ENCODE measurements around the gene RPS6KA1. TPM values are rescaled to one million over a fixed set of nuclear protein-coding genes. Genes with fewer than 3 reads are reported as not detected.

Gene RPS6KA1
- total and polyA plus RNA-seq, 10 donors: 45.8 to 173 (median 116) TPM

DNA sequence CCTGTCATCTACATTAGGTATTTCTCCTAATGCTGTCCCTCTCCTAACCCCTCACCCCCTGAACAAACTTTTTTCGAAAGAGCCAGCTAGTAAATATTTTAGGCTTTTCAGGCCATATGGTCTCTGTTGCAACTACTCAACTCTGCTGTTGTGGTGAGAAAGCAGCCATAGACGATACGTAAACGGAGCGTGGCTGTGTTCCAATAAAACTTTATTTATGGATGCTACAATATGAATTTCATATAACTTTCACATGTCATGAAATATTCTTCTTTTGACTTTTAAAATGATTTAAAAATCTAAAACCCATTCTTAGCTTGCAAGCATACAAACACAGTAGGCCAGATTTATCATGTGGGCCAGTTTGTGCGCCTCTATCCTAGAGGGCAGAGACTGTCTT, 11.2 kb upstream of the RPS6KA1 start:
- TF ChIP-seq, protein P1, sequence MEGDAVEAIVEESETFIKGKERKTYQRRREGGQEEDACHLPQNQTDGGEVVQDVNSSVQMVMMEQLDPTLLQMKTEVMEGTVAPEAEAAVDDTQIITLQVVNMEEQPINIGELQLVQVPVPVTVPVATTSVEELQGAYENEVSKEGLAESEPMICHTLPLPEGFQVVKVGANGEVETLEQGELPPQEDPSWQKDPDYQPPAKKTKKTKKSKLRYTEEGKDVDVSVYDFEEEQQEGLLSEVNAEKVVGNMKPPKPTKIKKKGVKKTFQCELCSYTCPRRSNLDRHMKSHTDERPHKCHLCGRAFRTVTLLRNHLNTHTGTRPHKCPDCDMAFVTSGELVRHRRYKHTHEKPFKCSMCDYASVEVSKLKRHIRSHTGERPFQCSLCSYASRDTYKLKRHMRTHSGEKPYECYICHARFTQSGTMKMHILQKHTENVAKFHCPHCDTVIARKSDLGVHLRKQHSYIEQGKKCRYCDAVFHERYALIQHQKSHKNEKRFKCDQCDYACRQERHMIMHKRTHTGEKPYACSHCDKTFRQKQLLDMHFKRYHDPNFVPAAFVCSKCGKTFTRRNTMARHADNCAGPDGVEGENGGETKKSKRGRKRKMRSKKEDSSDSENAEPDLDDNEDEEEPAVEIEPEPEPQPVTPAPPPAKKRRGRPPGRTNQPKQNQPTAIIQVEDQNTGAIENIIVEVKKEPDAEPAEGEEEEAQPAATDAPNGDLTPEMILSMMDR (IDR thresholded peaks at IDR 0.05 in 8 of 11, conservative IDR thresholded peaks at IDR 0.05 in 3 of 11): no peak
- WGBS, 5 donors: 90 to 97% (median 95%) methylated on average over 6 of the region's 6 CpGs
- DNase-seq: no peak
- Histone ChIP-seq H3K4me3 (no peak overlapping the region), H3K9me3 (no peaks in the 10 kb centered on the region), H3K27ac (peak overlapping the region in 1 of 8 donors; percentile 83), H3K36me3 (no peaks in the 10 kb centered on the region), H3K4me1 (peaks cover 0 to 16% (median 0%) of the 10 kb centered on the region in 6 donors), H3K27me3 (replicated peaks in 1 of 7) (peaks cover 0 to 5% (median 0%) of the 10 kb centered on the region in 7 donors)
- intact Hi-C loops (cut with DNase I; ENCODE audit: low total_unique reads): no loop called here

DNA sequence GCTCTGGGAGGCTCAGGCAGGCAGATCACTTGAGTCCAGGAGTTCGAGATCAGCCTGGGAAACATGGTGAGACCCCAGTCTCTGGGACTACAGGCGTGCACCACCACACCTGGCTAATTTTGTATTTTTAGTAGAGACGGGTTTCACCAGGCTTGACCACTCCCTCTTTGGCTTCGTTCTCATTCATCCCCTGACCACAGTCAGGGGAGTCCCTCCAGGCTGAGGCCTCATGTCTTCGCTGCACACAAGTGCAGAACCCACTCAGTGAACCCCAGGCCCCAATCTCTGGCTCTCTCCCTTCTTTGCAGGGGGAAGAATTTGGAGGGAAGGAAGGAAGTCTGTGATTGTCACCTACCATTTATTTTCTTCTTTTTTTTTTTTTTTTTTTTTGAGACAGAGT, 9.2 kb upstream of the RPS6KA1 start:
- DNase-seq: no peak
- Histone ChIP-seq H3K27me3 (replicated peaks in 1 of 7) (peaks cover 0 to 22% (median 0%) of the 10 kb centered on the region in 7 donors), H3K27ac (peak overlapping the region in 7 of 8 donors; percentile 15 to 86 (median 79)), H3K4me3 (no peak overlapping the region), H3K4me1 (peaks cover 0 to 16% (median 0%) of the 10 kb centered on the region in 6 donors), H3K36me3 (no peaks in the 10 kb centered on the region), H3K9me3 (no peaks in the 10 kb centered on the region)
- TF ChIP-seq POLR2AphosphoS5 (IDR thresholded peaks at IDR 0.05) (no peak), POLR2A (IDR thresholded peaks at IDR 0.05) (no peak)
- TF ChIP-seq, protein P1 (IDR thresholded peaks at IDR 0.05 in 8 of 11, conservative IDR thresholded peaks at IDR 0.05 in 3 of 11): no peak
- WGBS, 5 donors: 70 to 84% (median 70%) methylated on average over 5 of the region's 5 CpGs
- intact Hi-C loops (cut with DNase I; ENCODE audit: low total_unique reads): no loop called here

DNA sequence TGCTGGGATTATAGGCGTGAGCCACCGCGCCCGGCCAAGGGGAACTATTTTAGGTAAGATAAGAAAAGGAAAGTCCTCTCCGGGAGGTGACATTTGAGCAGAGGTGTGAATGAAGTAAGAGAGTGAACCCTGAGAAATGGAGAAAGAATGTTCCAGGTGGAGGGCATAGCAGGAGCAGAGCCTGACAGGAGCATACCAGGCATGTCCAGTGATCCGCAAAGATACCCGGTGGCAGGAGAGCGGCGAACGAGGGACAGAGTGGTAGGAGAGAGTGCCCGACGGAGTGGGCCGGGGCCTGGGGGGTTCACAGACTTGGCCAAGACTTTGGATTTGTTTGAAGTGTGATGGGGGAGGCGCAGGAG, 7.9 kb upstream of the RPS6KA1 start:
- Histone ChIP-seq H3K4me1 (peaks cover 0 to 16% (median 0%) of the 10 kb centered on the region in 6 donors), H3K27me3 (replicated peaks in 1 of 7) (peaks cover 0 to 22% (median 0%) of the 10 kb centered on the region in 7 donors), H3K4me3 (no peak overlapping the region), H3K9me3 (no peaks in the 10 kb centered on the region), H3K36me3 (no peaks in the 10 kb centered on the region), H3K27ac (peak overlapping the region in 2 of 8 donors; percentile 83 to 86)
- 81 to 86% (median 83%) methylated on average over 14 of the region's 14 CpGs for whole genome bisulfite sequencing, 5 donors
- TF ChIP-seq POLR2AphosphoS5 (IDR thresholded peaks at IDR 0.05) (no peak), POLR2A (IDR thresholded peaks at IDR 0.05) (no peak)
- TF ChIP-seq, protein P1 (IDR thresholded peaks at IDR 0.05 in 8 of 11, conservative IDR thresholded peaks at IDR 0.05 in 3 of 11): no peak
- DNase-seq: no peak
- intact Hi-C loops (cut with DNase I; ENCODE audit: low total_unique reads): no loop called here

DNA sequence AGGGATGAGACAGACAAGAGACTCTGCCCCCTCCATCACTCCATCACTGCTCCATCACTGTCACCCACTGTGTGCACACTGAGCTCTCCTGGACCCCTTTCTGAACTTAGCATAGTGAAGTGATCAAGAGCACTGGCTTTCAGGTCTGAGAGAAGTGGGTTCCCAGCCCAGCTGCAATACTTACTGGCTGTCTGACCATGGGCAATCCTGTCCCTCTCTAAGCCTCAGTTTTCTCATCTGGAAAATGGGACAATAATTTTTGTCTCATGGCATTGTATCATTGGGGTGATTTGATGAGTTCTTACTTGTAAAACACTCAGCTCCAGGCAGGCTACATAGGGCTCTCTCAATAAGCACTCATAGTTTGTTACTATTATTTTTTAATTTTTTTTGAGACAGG, 7.5 kb upstream of the RPS6KA1 start:
- Histone ChIP-seq H3K27ac (no peak overlapping the region), H3K36me3 (no peaks in the 10 kb centered on the region), H3K9me3 (no peaks in the 10 kb centered on the region), H3K4me1 (peaks cover 0 to 16% (median 0%) of the 10 kb centered on the region in 6 donors), H3K4me3 (no peak overlapping the region), H3K27me3 (replicated peaks in 1 of 7) (peaks cover 0 to 22% (median 0%) of the 10 kb centered on the region in 7 donors)
- DNase-seq: no peak
- TF ChIP-seq POLR2A (IDR thresholded peaks at IDR 0.05) (no peak), POLR2AphosphoS5 (IDR thresholded peaks at IDR 0.05) (no peak)
- TF ChIP-seq, protein P1 (IDR thresholded peaks at IDR 0.05 in 8 of 11, conservative IDR thresholded peaks at IDR 0.05 in 3 of 11): no peak
- intact Hi-C loops (cut with DNase I; ENCODE audit: low total_unique reads): no loop called here
